ENCODE measurements around the gene PTTG1IP.

GRCh38 chr21:44854391-44854663, 19.2 kb downstream of the PTTG1IP start:
- no peak for TF ChIP-seq CTCF (optimal IDR thresholded peaks at IDR 0.05 in 1 of 3, IDR thresholded peaks at IDR 0.05 in 1 of 3, conservative IDR thresholded peaks at IDR 0.05 in 1 of 3; ENCODE audit: extremely low read depth in 1 of 3, insufficient read depth in 2 of 3, low read length in 3 of 3)
- TF ChIP-seq EZH2 (IDR thresholded peaks at IDR 0.05; ENCODE audit: low read length): no peak
